ENCODE results near the gene INPP5B. TPM values are rescaled to one million over a fixed set of nuclear protein-coding genes. Genes with fewer than 3 reads are reported as not detected.
A peak's percentile ranks its signal among the peaks of the same experiment; 100 is the strongest.
"Not testable (repeated sequence)": the region's sequence is repeated elsewhere in the genome, so short reads cannot be mapped to it uniquely, and the experiment has no call there.

Gene INPP5B
- total RNA-seq, 1 experiment from 2014 or later = 12.1 TPM

- DNase-seq (no peak), ATAC-seq (no peak)
- ChIA-PET CTCF (no interaction called here), POLR2A (ENCODE audit: unreplicated experiment) (no interaction called here)
- no peaks in the 10 kb centered on the region for H3F3A ChIP-seq (ENCODE audit: low read length, unreplicated experiment)
- intact Hi-C loops (cut with micrococcal nuclease) = no loop called here
- H2AFZ ChIP-seq (ENCODE audit: low read length) = no peak overlapping the region
- H3K4me3 ChIP-seq (ENCODE audit: low read length) = no peak overlapping the region
- H3K36me3 ChIP-seq (ENCODE audit: low read depth, low read length) = peaks cover 37% of the 10 kb centered on the region
- no peaks in the 10 kb centered on the region for H3K79me2 ChIP-seq (ENCODE audit: low read length)
- no peaks in the 10 kb centered on the region for H3K4me1 ChIP-seq (ENCODE audit: insufficient read depth, low read length)
- no peaks in the 10 kb centered on the region for H3K9me2 ChIP-seq (replicated peaks; ENCODE audit: low read length)
- H3K9me3 ChIP-seq (ENCODE audit: low read length) = no peaks in the 10 kb centered on the region
- no TSS peak for BruUV-seq (replicated peaks)
- no peak overlapping the region for H3K27ac ChIP-seq (ENCODE audit: low read length)
- no peak overlapping the region for H3K9ac ChIP-seq (ENCODE audit: low read length)
- no peak for TF ChIP-seq EZH2phosphoT487 (IDR thresholded peaks at IDR 0.05; ENCODE audit: borderline replicate concordance, low read length)
- H3K4me2 ChIP-seq (ENCODE audit: low read length) = no peak overlapping the region
- 0 out of 2 replicates have a peak, but pooled peaks cover 6% of the 10 kb centered on the region for H4K20me1 ChIP-seq (ENCODE audit: low read length)
- H3K27me3 ChIP-seq (ENCODE audit: low read length) = no peaks in the 10 kb centered on the region
These were observed 18.4 kb upstream of the INPP5B start for GRCh38 chr1:37965301-37965700.

GRCh38 chr1:37964106-37964505 is 17.3 kb upstream of the INPP5B start:
- H2AFZ ChIP-seq (ENCODE audit: low read length); H3K9me3 ChIP-seq (ENCODE audit: low read length); CTCF ChIA-PET; H4K20me1 ChIP-seq (ENCODE audit: low read length); H3K9me2 ChIP-seq (replicated peaks; ENCODE audit: low read length); BruUV-seq (replicated peaks); H3K4me1 ChIP-seq (ENCODE audit: insufficient read depth, low read length); ATAC-seq; H3K4me2 ChIP-seq (ENCODE audit: low read length); DNase-seq; H3F3A ChIP-seq (ENCODE audit: low read length, unreplicated experiment); H3K27ac ChIP-seq (ENCODE audit: low read length); H3K79me2 ChIP-seq (ENCODE audit: low read length); H3K9ac ChIP-seq (ENCODE audit: low read length); intact Hi-C loops (cut with micrococcal nuclease); H3K27me3 ChIP-seq (ENCODE audit: low read length); POLR2A ChIA-PET (ENCODE audit: unreplicated experiment); H3K4me3 ChIP-seq (ENCODE audit: low read length): not testable (repeated sequence)
- peaks cover 36% of the 10 kb centered on the region for H3K36me3 ChIP-seq (ENCODE audit: low read depth, low read length)

DNA sequence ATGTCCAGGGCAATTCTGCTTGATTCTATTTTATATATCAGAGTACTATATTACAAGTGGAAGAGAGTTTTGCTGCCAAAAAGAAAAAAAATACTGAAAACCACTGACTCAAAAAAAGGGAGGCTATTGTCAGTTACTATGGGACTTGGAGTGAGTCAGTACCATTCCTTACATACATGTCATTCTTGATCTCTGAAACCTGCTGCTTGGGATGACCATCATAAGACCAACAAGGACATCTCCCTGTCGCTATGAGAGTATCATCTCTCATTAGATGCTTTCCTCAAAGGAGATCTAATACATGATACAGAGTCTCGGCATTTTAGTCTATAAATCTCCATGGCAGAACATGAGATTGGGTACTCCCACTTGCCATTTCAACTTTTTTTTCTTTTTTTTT is 11.8 kb upstream of the INPP5B start:
- Histone ChIP-seq H3K9ac (ENCODE audit: low read length) (no peak overlapping the region), H3K36me3 (ENCODE audit: low read depth, low read length) (peaks cover 28% of the 10 kb centered on the region), H3K9me2 (replicated peaks; ENCODE audit: low read length) (no peaks in the 10 kb centered on the region), H2AFZ (ENCODE audit: low read length) (no peak overlapping the region), H3K9me3 (ENCODE audit: low read length) (no peaks in the 10 kb centered on the region), H3K27me3 (ENCODE audit: low read length) (no peaks in the 10 kb centered on the region), H3F3A (ENCODE audit: low read length, unreplicated experiment) (no peaks in the 10 kb centered on the region), H3K4me3 (ENCODE audit: low read length) (no peak overlapping the region), H3K79me2 (ENCODE audit: low read length) (no peaks in the 10 kb centered on the region), H3K4me1 (ENCODE audit: insufficient read depth, low read length) (no peaks in the 10 kb centered on the region), H3K27ac (ENCODE audit: low read length) (no peak overlapping the region), H3K4me2 (ENCODE audit: low read length) (no peak overlapping the region), H4K20me1 (ENCODE audit: low read length) (no peaks in the 10 kb centered on the region)
- DNase-seq = peak; percentile 45
- no TSS peak for BruUV-seq (replicated peaks)
- ChIA-PET CTCF (no interaction called here), POLR2A (ENCODE audit: unreplicated experiment) (no interaction called here)
- no peak for TF ChIP-seq EZH2 (IDR thresholded peaks at IDR 0.05; ENCODE audit: low read length, unreplicated experiment)
- TF ChIP-seq EZH2phosphoT487 (IDR thresholded peaks at IDR 0.05; ENCODE audit: borderline replicate concordance, low read length) = no peak
- TF ChIP-seq, protein P1, sequence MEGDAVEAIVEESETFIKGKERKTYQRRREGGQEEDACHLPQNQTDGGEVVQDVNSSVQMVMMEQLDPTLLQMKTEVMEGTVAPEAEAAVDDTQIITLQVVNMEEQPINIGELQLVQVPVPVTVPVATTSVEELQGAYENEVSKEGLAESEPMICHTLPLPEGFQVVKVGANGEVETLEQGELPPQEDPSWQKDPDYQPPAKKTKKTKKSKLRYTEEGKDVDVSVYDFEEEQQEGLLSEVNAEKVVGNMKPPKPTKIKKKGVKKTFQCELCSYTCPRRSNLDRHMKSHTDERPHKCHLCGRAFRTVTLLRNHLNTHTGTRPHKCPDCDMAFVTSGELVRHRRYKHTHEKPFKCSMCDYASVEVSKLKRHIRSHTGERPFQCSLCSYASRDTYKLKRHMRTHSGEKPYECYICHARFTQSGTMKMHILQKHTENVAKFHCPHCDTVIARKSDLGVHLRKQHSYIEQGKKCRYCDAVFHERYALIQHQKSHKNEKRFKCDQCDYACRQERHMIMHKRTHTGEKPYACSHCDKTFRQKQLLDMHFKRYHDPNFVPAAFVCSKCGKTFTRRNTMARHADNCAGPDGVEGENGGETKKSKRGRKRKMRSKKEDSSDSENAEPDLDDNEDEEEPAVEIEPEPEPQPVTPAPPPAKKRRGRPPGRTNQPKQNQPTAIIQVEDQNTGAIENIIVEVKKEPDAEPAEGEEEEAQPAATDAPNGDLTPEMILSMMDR (conservative IDR thresholded peaks at IDR 0.05; ENCODE audit: low read depth, low read length) = no peak
- ATAC-seq = peak; percentile 31; the same call in 1 of the 2 replicates
- intact Hi-C loops (cut with micrococcal nuclease) = no loop called here

GRCh38 chr1:37955685-37956084 is 8.8 kb upstream of the INPP5B start:
- CTCF ChIA-PET = no interaction called here
- BruUV-seq (replicated peaks) = TSS peak; percentile 10

More at GRCh38 chr1:37955685-37956084, 8.8 kb upstream of the INPP5B start:
- DNase-seq = no peak
- Histone ChIP-seq H3K79me2 (ENCODE audit: low read length) (no peaks in the 10 kb centered on the region), H4K20me1 (ENCODE audit: low read length) (no peaks in the 10 kb centered on the region), H3K9me2 (replicated peaks; ENCODE audit: low read length) (no peaks in the 10 kb centered on the region), H2AFZ (ENCODE audit: low read length) (no peak overlapping the region), H3K27me3 (ENCODE audit: low read length) (no peaks in the 10 kb centered on the region), H3K4me3 (ENCODE audit: low read length) (no peak overlapping the region), H3K27ac (ENCODE audit: low read length) (no peak overlapping the region), H3F3A (ENCODE audit: low read length, unreplicated experiment) (no peaks in the 10 kb centered on the region), H3K9me3 (ENCODE audit: low read length) (no peaks in the 10 kb centered on the region), H3K4me1 (ENCODE audit: insufficient read depth, low read length) (no peaks in the 10 kb centered on the region), H3K9ac (ENCODE audit: low read length) (no peak overlapping the region), H3K36me3 (ENCODE audit: low read depth, low read length) (peaks cover 22% of the 10 kb centered on the region), H3K4me2 (ENCODE audit: low read length) (no peak overlapping the region)
- intact Hi-C loops (cut with micrococcal nuclease) = no loop called here
- POLR2A ChIA-PET (ENCODE audit: unreplicated experiment) = no interaction called here
- TF ChIP-seq EZH2phosphoT487 (IDR thresholded peaks at IDR 0.05; ENCODE audit: borderline replicate concordance, low read length) (no peak), EZH2 (IDR thresholded peaks at IDR 0.05; ENCODE audit: low read length, unreplicated experiment) (no peak)
- TF ChIP-seq, protein P1 (conservative IDR thresholded peaks at IDR 0.05; ENCODE audit: low read depth, low read length) = no peak
- no peak for ATAC-seq

Data from PC-3 (cell line).